ENCODE measurements around the gene INSYN2A.

- TF ChIP-seq CTCF (IDR thresholded peaks at IDR 0.05) (no peak), POLR2A (IDR thresholded peaks at IDR 0.05) (no peak)
These were observed 20.4 kb upstream of the INSYN2A start for GRCh38 chr10:127216786-127217185.

Measured in Peyer's patch (tissue), 4 donors.